GM21825 (cell line): ENCODE measurements around the gene MIDN.
"Not testable (repeated sequence)": the region's sequence is repeated elsewhere in the genome, so short reads cannot be mapped to it uniquely, and the experiment has no call there.

Experiments
- ATAC-seq: cut with Tn5 transposase; IDR thresholded peaks from one replicate; pipeline ENCODE4 v1.9.1; 2021; ENCODE audit warnings: mild to moderate bottlenecking, moderate library complexity; ENCODE audit not compliant: unreplicated experiment

The MIDN gene

DNA sequence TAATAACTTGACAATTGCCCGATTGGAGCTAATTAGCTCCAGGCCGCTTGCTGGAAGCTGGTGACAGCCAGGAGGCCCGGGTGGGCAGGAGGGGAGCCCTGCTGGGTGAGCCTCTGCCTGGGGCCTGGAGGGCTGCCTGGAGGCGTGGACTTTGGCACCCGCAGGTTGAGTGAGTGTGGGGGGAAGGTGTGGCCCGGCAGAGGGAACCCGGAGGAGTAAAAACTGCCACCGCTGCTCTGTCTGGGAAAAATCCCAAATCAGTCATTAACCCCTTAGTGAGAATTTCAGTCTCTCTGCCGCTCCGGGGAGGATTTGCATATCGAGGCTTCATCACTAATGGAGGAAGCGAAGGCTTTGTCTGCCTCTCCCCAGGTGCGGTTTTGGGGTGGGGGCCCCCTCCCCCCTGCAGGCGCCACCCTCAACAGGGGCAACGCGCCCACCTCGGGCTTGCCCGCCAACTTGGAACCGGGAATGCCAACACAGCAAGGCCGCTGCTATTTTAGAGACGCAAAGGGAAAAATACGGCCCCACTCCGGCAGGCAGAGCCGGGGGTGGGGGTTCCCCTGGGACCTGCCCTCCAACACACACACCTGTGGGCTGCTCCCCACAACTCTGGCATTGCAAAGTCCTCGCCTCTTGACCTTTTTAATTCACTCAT, 43.5 kb downstream of the MIDN start:
- ATAC-seq = no peak

DNA sequence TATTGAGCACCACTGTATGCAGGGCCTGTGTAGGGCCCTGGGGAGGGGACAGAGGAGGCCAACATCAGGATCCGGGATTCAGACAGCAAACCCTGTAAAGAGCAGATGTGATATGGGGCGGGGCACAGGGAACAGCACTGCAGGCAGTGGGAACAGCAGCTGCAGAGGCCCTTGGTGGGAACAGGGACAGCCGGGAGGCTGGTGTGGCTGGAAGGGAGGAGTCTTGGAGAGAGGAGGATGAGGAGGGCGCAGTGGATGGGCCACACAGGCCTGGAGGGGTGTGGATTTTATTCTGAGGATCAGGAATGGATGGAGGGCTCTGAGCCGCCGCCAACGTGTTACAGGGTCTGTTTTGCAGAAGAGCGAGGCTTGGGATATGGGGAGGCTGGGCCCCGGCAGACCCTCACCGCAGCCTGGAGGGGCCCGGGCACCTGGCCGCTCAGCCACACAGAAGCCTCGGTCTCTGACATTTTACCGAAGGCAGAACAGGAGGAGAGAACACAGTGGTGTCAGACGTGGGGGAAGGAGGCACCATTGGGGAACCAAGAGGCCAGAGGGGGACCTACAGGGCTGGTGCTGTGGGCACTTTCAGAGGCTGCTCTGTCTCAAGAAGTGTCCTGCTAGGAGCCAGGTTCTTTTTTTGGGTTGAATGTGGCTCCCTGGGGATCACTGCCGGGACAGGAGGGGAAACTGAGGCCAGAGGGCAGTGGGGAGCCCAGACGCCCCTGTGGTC, 44.2 kb downstream of the MIDN start:
- no peak for ATAC-seq

DNA sequence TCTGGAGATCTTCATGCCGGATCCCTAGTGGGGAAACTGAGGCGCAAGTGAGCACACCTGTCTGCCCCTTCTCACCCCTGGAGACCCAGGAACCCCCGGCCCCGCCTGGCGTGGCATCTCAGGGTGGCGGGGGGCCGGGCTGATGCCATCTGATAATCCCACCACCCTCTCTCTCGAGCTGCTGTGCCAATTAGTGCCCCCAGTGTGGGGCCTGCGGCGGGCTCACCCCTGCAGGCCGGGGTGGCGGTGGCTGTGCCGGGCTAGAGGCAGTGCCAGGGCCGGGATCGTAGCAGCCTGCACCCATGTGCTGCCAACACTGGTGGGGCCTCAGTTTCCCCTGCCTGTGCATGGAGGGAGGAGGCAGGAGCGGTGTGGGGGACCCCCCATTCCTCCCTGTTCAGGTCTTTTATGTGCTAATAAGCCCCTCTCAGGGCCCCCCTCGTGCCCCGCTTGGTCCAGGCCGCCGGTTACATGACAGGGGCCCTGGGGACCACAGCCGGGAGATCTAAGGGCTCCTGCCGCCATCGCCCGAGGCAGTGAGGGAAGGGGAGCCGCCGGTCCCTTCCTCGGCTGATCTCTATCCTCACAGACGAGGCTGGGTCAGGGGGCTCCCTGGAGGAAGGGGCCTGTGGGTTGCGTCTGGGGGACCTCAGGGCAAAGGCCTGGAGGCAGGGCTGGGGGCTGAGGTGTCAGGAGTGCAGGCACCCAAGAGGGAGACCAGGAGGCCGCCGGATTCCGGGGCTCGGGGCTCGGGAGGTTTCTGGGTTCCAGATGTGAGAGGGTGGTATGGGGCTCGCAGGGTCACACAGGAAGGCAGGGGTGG, 45.6 kb downstream of the MIDN start:
- ATAC-seq = no peak

DNA sequence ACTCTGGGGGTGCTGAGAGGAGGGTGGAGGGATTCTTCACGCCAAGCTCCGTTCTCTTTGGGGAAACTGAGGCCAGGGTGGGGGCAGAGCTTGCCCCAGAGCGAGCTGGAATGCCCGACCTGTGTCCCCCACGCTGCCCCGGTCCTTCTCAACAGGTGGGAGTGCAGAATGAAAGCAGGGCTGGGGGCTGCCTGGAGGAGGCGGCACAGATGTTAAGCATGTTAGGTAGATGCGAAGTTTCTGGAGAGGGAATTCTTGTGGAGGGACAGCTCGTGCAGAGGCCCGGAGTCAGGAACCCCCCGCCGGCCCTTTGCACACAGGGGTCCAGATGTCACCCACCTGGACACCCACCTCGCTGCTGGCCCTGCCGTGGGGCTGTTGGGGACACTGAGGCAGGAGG, 46.3 kb downstream of the MIDN start:
- ATAC-seq = no peak

DNA sequence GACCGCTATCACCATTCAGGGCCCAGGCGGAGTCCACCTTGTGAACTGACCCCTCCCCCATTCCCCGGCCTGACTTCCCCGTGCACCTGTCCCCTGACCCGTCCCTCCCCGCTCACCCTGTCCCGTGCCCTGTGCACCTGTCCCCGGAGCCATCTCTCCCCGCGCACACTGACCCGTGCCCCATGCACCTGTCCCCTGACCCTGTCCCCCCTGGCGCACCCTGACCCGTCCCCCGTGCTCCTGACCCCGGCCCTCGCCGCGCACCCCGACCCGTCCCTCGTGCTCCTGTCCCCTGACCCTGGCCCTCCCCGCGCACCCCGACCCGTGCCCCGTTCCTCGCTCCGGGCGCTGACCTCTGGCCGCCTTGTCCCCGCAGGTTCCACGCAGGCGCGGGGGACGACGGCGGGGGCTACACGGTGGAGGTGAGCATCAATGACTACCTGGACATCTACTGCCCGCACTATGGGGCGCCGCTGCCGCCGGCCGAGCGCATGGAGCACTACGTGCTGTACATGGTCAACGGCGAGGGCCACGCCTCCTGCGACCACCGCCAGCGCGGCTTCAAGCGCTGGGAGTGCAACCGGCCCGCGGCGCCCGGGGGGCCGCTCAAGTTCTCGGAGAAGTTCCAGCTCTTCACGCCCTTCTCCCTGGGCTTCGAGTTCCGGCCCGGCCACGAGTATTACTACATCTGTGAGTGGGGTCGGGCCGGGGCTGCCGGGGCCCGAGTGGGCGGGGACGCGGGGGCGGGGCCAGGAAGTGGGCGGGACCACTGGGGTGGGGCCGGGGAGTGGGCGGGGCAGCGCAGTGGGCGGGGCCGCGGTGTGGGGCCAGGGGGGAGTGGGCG, 47.0 kb downstream of the MIDN start:
- no peak for ATAC-seq

DNA sequence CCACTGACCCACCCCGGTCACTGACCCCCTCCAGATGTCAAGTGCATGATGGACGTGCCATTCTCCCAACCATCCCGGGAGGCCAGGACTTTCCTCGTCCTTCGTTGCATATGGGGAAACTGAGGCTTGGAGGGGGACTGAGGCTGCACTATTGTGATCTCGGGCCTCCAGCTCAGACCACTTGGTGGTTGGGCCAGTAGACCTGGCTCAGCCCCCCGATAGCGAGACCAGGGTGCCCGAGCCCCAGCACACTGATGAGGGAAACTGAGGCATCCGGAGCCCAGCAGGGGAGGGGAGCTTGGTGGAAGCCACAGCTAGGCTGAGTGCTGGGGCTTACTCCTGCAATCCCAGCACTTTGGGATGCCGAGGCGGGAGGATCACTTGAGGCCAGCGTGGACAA, 47.7 kb downstream of the MIDN start:
- no peak for ATAC-seq

DNA sequence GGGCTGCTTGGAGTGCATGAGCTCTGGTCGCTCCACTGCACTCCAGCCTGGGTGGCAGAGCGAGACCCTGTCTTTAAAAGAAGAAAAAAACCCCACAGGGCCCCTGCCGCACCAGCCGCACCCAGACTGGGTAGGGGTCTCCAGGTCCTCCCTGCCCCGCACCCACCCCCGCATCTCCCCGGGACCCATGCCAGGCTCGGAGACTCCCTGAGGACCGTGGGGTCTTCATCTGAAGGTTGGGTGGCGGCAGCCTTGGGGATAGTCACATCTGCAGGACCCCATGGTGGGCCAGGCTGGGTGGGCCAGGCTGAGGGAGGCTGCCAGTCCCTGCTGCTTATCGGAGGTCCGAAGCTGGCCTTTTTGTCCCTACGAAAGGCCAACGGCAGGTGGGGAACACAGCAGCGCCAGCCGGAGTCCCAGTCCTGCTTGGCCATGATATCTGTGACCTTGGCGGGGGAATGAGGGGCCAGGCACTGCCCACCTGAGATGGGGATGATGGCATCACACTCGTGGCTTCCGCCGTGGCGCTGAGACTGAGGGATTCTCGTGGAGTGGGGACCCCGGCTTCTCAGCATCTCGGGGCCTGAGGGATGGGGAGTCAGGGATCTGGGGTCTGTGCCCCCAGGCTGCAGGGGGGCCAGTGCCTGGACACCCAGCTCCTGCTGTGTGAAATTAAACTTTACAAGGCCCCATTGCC, 48.3 kb downstream of the MIDN start:
- ATAC-seq = no peak

DNA sequence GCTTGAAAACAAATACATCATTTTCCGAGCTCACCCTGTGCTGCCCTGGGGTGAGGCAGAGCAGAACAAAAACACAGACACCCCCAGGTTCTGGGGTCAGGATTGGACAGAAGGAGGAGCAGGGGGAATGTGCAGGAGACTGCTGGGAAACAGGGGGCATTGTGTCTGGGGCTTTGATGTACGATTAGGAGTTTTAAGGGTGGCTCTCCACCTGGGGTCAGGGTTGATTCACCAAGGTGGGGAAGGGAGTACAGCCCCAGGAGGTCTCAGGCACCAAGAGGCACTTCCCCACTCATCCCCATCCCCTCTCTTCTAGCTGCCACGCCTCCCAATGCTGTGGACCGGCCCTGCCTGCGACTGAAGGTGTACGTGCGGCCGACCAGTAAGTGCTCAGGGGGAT, 49.9 kb downstream of the MIDN start:
- ATAC-seq = no peak

DNA sequence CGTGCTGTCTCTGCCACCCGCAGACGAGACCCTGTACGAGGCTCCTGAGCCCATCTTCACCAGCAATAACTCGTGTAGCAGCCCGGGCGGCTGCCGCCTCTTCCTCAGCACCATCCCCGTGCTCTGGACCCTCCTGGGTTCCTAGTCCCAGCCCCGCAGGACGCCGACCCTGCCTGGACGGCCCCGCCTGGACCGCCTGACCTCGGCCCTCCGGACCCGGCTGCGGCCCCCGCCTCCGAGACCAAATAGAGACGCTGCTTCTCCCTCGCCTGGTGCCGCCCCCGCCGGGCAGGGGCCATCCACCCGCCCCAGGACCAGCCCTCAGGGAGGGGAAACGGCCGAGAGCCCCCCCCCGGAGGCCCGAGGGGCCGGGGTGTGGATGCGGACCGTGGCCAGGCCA, 51.4 kb downstream of the MIDN start:
- no peak for ATAC-seq

DNA sequence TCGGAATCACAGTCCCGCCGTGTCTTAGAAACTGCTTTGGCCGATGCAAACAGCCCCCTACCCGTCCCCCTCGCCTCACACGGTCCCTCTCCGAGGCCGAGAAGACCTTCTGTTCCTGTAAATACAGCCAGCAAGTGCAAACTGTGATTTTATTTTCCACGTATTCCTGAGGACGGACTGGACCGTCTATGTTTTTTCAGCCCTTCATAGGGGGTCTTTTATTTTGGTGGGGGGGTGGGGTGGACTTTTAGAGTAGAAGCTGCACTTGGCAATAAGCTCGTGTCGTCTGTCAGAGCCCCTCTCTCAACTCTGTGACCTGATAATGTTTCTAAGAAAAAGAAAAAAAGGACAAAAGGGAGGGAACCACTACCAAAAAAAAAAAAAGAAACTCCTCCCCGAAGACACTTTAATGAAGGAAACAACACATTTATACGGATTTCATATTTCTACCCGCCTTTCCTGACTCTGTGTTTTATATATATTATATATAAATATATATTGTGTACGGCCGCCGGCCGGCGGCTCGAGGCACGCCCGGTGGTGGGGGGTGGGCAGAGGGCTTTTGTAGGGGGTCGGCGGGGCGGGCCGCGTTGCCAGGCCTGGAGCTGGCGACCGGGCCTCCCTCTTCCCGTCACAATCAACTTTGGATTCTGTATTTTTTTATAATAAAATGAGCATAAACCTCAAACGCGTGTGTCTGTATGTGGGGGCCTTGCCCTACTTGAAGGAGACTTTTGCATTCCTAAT, 52.5 kb downstream of the MIDN start:
- no peak for ATAC-seq

DNA sequence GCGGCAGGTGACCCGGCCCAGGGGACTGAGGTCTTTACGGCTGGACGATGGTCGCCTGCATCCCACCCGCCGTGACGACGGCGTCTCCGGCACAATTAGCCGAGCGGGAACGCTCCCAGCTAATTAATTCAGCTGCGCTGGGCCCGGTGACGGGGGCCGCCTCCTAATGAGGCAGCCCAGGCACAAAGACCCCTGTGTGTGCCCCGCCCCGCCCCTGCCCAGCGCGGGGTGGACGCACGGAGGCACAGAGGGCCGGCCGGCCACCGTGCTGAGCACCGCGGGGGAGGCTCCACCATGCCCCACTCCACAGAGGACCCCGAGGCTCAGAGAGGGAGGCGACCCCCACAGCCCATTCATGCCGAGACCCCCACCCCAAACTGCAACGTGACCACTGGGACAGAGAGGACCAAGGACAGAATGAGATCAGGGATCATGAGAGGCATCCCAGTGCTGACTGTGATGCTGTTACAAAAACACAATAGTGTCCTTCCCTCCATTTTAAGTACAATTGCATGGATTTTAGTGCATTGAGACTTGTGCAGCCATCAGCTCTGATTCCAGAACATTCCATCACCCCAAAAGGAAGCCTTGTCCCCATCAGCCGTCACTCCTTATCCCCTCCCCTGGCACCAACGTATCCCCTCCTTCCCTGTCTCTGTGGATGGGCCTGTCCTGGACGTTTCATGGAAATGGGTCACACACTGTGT, 54.3 kb downstream of the MIDN start:
- no peak for ATAC-seq

DNA sequence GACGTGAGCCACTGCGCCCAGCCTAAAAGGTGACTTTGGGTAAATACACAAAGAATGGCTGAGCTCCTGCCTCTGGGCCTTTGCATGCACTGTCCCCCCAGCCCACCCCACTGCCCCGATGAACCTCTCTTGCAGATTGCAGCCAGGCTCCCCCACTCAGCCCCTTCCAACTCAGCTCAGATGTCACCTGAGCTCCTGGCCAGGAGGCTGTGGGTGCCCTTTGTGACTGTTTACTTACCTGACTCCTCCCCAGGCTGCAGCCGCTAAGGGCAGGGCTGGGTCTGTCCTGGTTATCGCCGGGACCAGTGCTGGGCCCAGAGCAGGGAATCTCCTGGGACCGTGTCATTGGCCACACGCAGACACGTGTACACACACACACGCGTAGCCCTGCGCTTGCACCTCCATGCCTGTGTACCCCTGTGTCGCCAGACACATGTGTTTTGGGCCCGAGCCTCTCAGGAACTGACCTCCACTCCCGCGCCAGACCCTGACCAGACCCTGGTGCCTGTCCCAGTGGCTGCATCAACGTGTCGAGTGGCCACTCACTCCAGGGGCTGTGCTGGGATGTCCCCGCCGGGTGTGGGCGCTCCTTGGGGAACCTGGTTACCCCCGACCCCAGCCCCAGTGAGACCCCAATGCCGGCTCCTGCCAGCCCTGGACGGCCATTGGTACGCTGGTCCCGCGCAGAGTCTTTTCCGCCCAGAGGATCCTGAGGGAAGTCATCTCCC, 56.0 kb downstream of the MIDN start:
- ATAC-seq = no peak

DNA sequence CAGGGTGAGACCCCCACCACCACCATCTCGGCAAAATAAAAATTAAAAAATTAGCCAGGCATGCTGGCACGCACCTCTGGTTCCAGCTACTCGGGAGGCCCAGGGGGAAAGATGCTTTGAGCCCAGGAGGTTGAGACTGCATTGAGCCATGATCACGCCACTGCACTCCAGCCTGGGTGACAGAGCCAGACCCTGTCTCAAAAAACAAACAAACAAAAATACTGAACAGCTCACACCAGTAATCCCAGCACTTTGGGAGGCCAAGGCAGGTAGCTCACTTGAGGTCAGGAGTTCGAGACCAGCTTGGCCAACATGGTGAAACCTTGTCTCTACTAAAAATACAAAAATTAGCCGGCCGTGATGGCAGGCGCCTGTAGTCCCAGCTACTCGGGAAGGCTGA, 57.0 kb downstream of the MIDN start:
- ATAC-seq = not testable (repeated sequence)

DNA sequence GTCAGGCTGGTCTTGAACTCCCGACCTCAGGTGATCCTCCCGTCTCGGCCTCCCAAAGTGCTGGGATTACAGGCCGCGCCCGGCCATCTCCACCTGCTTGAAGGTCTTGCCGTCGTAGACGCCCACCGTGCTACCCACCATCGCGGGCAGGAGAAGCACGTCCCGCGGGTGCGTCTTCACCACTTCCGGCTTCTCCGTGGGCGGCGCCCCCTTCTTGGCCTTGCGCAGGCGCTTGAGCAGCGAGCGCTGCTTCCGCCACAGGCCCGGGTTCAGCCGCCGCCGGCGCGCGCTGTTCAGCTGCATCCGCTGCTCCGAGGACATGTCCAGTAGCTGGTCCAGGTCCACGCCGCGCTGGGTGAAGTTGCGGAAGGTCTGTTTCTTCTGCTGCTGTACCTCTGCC, 58.9 kb downstream of the MIDN start:
- no peak for ATAC-seq

DNA sequence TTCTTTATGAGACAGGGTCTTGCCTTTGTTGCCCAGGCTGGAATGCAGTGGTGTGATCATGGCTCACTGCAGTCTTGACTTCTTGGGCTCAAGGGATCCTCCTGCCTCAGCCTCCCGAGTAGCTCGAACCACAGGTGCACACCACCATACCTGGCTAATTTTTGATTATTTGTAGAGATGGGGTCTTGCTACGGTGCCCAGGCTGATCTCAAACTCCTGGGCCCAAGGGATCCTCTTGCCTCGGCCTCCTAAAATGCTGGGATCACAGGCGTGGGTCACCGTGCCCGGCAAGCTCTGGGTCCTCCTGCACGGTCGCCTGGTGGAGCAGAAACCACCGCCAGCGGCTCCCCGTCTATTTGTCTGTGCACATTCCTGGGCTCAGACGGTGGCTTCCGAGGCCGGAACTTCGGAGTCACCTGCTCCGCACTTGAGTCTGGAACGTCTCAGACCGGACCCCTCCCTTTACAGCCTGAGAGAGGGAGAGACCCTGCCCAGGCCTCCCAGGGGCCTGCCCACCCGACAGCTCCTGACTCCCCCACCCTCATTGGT, 59.4 kb downstream of the MIDN start:
- no peak for ATAC-seq

DNA sequence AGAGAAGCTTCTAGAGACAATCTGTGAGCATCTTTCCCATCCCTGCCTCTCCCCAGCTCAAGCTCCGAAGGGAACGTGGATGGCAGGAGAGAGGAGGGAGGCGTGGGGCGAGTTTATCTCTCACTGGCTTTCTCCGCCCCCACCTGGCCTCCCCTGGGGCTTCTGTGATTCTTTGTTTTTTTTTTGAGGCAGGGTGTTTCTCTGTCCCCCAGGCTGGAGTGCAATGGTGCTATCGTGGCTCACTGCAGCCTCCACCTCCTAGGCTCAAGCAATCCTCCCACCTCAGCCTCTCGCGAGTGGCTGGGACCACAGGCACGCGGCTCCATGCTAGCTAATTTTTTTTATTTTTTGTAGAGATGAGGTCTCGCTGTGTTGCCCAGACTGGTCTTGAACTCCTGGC, 60.3 kb downstream of the MIDN start:
- no peak for ATAC-seq
